B cell (primary cell): ENCODE results near the gene IL3RA. TPM values are rescaled to one million over a fixed set of nuclear protein-coding genes. Genes with fewer than 3 reads are reported as not detected.

Source experiments
- ATAC-seq: fragments of 200-7000 bp; cut with Tn5 transposase; one replicate; pipeline ENCODE4 v1.10.0; 2021; ENCODE audit warnings: low read depth, mild to moderate bottlenecking, moderate number of reproducible peaks, moderate library complexity
- CTCF ChIA-PET: fragments of 350-600 bp; sonication (Branson Sonifier 250); formaldehyde crosslinking; loops from one replicate; lab custom pipeline; 2021; ENCODE audit warnings: antibody characterized with exemption, inconsistent platforms; lab: Charles Lee
- POLR2A ChIA-PET: fragments of 350-600 bp; sonication (Branson Sonifier 250); formaldehyde crosslinking; loops from one replicate; lab custom pipeline; 2021; ENCODE audit warnings: antibody characterized with exemption; lab: Charles Lee
- DNase-seq: peaks from one replicate; pipeline ENCODE4 v3.0.0; 2013
- H2AFZ ChIP-seq: 2 replicates; pipeline ENCODE4 v1.6.1; 2012; ENCODE audit warnings: mild to moderate bottlenecking, low read depth, low read length; ENCODE audit not compliant: insufficient read depth, poor library complexity, severe bottlenecking
- H3K27ac ChIP-seq, 2 donors: 1 replicate in 1 of 2; 2 replicates in 1 of 2; pipeline ENCODE4 v1.5.1; 2012 to 2013; ENCODE audit warnings: low read length in 2 of 2, mild to moderate bottlenecking in 2 of 2, moderate library complexity in 1 of 2
- H3K27me3 ChIP-seq, 4 experiments: fragments of 200-600 bp in 1 of 4; sonication (generic) in 1 of 4; replicated peaks in 1 of 4; 1 replicate in 2 of 4; 2 replicates in 2 of 4; pipeline versions ENCODE4 v1.6.1 to v1.7.0; 2013 to 2016; ENCODE audit warnings: low read length in 3 of 4, mild to moderate bottlenecking in 2 of 4, mixed read lengths in 1 of 4, moderate library complexity in 1 of 4; ENCODE audit not compliant: insufficient read depth in 4 of 4, control insufficient read depth in 3 of 4; ENCODE audit errors: control extremely low read depth in 1 of 4
- H3K36me3 ChIP-seq, 2 experiments: replicated peaks in 1 of 2; 1 replicate in 1 of 2; 2 replicates in 1 of 2; pipeline versions ENCODE4 v1.6.1 to v1.7.1; 2013; ENCODE audit warnings: low read length in 1 of 2; ENCODE audit not compliant: insufficient read depth in 2 of 2, control insufficient read depth in 1 of 2; ENCODE audit errors: control extremely low read depth in 1 of 2, extremely low read depth in 1 of 2
- H3K4me1 ChIP-seq, 2 donors: fragments of 200-600 bp in 1 of 2; sonication (generic) in 1 of 2; 1 replicate in 1 of 2; 2 replicates in 1 of 2; pipeline versions ENCODE4 v1.5.1 to v1.6.1; 2013 to 2017; ENCODE audit warnings: low read length in 2 of 2; ENCODE audit not compliant: control insufficient read depth in 2 of 2, insufficient read depth in 2 of 2
- H3K4me2 ChIP-seq: replicated peaks from 2 replicates; pipeline ENCODE3; 2012; ENCODE audit warnings: mild to moderate bottlenecking, low read depth, low read length; ENCODE audit not compliant: poor library complexity, severe bottlenecking
- H3K4me3 ChIP-seq, 5 experiments: fragments of 200-600 bp in 1 of 5; sonication (generic) in 1 of 5; 1 replicate in 3 of 5; 2 replicates in 2 of 5; pipeline versions ENCODE4 v1.5.1 to v1.7.0; 2011 to 2016; ENCODE audit warnings: low read length in 4 of 5, mild to moderate bottlenecking in 4 of 5, low read depth in 2 of 5, control low read depth in 1 of 5, moderate library complexity in 1 of 5; ENCODE audit not compliant: insufficient read depth in 1 of 5; ENCODE audit errors: control extremely low read depth in 1 of 5, extremely low read depth in 1 of 5
- H3K79me2 ChIP-seq: fragments of 200-600 bp; sonication (generic); one replicate; pipeline ENCODE4 v1.6.0; 2016; ENCODE audit warnings: low read length; ENCODE audit not compliant: control insufficient read depth, insufficient read depth
- H3K9ac ChIP-seq: fragments of 200-600 bp; sonication (generic); 2 replicates; pipeline ENCODE4 v1.6.1; 2017; ENCODE audit warnings: mild to moderate bottlenecking, low read length, moderate library complexity
- H3K9me3 ChIP-seq, 3 donors: one replicate each; pipeline versions ENCODE4 v1.6.1 to v1.7.1; 2013; ENCODE audit warnings: low read length in 2 of 3; ENCODE audit not compliant: control insufficient read depth in 2 of 3, insufficient read depth in 1 of 3; ENCODE audit errors: control extremely low read depth in 1 of 3
- H4K20me1 ChIP-seq: 2 replicates; pipeline ENCODE4 v1.6.0; 2012; ENCODE audit warnings: mild to moderate bottlenecking, low read length; ENCODE audit not compliant: insufficient read depth, control insufficient read depth, poor library complexity, severe bottlenecking
- H3K27ac Mint-ChIP-seq: one replicate; pipeline ENCODE4 v1.8.0; 2021; ENCODE audit warnings: mixed read lengths
- H3K27me3 Mint-ChIP-seq: one replicate; pipeline ENCODE4 v1.8.0; 2021; ENCODE audit warnings: mixed read lengths
- H3K4me1 Mint-ChIP-seq: one replicate; pipeline ENCODE4 v1.8.0; 2021; ENCODE audit warnings: mixed read lengths
- H3K4me3 Mint-ChIP-seq: one replicate; pipeline ENCODE4 v1.8.0; 2021; ENCODE audit warnings: mixed read lengths
- H3K9me3 Mint-ChIP-seq: one replicate; pipeline ENCODE4 v1.8.0; 2022; ENCODE audit warnings: mixed read lengths; ENCODE audit not compliant: insufficient read depth
- EZH2 ChIP-seq: IDR thresholded peaks from 2 replicates; pipeline ENCODE4 v1.6.1; 2012; ENCODE audit warnings: borderline replicate concordance, low read depth, mild to moderate bottlenecking, moderate library complexity, low read length; ENCODE audit not compliant: insufficient read depth, poor library complexity, severe bottlenecking
- WGBS: methylation state at CpG from one replicate; pipeline ENCODE4 v1.1.5; 2013; ENCODE audit warnings: missing lambda C conversion rate; ENCODE audit not compliant: insufficient coverage; 5-methylcytosine and 5-hydroxymethylcytosine counted together
- intact Hi-C: fragments of 100-400 bp; cut with micrococcal nuclease; formaldehyde crosslinking; loops from one replicate; pipeline ENCODE4 v1.10.0; 2022
- polyA plus RNA-seq: library from polyadenylated mRNA; depleted of rRNA; stranded (reverse); fragments of >200 nt; gene quantifications from 2 replicates; pipeline ENCODE4 v1.2.3, GENCODE V29; 2012
- total RNA-seq, 2 donors: library from RNA; stranded (reverse); fragments of 120-200 nt in 1 of 2; gene quantifications; 1 replicate in 1 of 2; 2 replicates in 1 of 2; pipeline versions ENCODE4 v1.2.3 to v1.2.4, GENCODE V29; 2013 to 2022
- TF ChIP-seq, protein P1 (sequence below): fragments of 200-600 bp; IDR thresholded peaks from one replicate; pipeline ENCODE4 v1.8.0; 2022; ENCODE audit warnings: antibody characterized with exemption, mild to moderate bottlenecking

Gene IL3RA
- total and polyA plus RNA-seq, 2 donors (not counting 1 experiment from before 2014, with no cell fraction given), result 1.6 to 31.6 TPM

DNA sequence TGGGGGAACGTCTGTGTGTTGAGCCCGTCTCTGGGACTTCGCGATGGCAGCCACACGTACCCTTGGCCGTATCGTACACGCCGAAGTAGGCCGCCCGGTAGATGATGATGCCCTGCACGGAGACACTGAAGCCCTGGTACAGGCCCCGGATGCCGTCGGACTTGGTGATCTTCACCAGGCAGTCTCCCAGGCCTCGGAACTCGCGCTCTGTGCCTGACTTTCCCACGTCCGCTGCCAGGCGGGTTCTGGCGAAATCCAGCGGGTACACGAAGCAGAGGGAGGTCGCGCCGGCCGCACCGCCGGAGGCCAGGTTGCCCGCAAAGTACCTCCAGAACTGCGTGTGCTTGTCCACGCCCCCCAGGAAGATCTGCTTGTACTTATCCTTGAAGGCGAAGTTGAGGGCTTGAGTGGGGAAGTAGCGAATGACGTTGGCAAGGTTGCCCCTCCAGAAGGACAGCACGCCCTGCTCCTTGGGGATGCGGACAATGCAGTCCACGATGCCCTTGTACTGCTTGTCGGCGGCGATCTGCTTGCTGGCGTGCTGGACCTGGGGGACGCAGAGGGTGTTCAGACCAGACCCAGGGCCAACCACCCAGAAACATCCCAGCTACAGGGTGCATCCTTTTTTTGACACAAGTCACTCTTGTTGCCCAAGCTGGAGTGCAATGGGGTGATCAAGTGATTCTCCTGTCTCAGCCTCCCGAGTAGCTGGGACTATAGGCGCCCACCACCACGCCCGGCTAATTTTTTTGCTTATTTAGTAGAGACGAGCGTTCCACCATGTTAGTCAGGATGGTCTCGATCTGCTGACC is 52.8 kb downstream of the IL3RA start:
- peaks cover 77% of the 10 kb centered on the region for H4K20me1 ChIP-seq
- intact Hi-C loops, result no loop called here
- no peaks in the 10 kb centered on the region for H3K27me3 ChIP-seq
- H3K9ac ChIP-seq, result no peak overlapping the region
- H3K4me3 Mint-ChIP-seq, result no peak overlapping the region
- WGBS, result 94% methylated on average over 46 of the region's 51 CpGs
- no peaks in the 10 kb centered on the region for H3K27me3 Mint-ChIP-seq
- H3K4me2 ChIP-seq, result no peak overlapping the region
- ChIA-PET POLR2A (no interaction called here), CTCF (no interaction called here)
- peaks cover 0 to 20% (median 0%) of the 10 kb centered on the region in 3 donors for H3K9me3 ChIP-seq
- H3K79me2 ChIP-seq, result peaks cover 66% of the 10 kb centered on the region
- DNase-seq, result no peak
- H3K27ac ChIP-seq, result no peak overlapping the region
- peaks cover 17 to 22% of the 10 kb centered on the region in 2 donors for H3K4me1 ChIP-seq
- peak overlapping the region; percentile 41 for H3K27ac Mint-ChIP-seq
- TF ChIP-seq, protein P1, sequence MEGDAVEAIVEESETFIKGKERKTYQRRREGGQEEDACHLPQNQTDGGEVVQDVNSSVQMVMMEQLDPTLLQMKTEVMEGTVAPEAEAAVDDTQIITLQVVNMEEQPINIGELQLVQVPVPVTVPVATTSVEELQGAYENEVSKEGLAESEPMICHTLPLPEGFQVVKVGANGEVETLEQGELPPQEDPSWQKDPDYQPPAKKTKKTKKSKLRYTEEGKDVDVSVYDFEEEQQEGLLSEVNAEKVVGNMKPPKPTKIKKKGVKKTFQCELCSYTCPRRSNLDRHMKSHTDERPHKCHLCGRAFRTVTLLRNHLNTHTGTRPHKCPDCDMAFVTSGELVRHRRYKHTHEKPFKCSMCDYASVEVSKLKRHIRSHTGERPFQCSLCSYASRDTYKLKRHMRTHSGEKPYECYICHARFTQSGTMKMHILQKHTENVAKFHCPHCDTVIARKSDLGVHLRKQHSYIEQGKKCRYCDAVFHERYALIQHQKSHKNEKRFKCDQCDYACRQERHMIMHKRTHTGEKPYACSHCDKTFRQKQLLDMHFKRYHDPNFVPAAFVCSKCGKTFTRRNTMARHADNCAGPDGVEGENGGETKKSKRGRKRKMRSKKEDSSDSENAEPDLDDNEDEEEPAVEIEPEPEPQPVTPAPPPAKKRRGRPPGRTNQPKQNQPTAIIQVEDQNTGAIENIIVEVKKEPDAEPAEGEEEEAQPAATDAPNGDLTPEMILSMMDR, result no peak
- no peak for TF ChIP-seq EZH2
- H3K4me3 ChIP-seq, result no peak overlapping the region
- no peak for ATAC-seq
- peaks cover 2 to 63% of the 10 kb centered on the region in 2 experiments for H3K36me3 ChIP-seq
- H3K4me1 Mint-ChIP-seq, result peaks cover 27% of the 10 kb centered on the region
- no peak overlapping the region for H2AFZ ChIP-seq
- H3K9me3 Mint-ChIP-seq, result no peaks in the 10 kb centered on the region

DNA sequence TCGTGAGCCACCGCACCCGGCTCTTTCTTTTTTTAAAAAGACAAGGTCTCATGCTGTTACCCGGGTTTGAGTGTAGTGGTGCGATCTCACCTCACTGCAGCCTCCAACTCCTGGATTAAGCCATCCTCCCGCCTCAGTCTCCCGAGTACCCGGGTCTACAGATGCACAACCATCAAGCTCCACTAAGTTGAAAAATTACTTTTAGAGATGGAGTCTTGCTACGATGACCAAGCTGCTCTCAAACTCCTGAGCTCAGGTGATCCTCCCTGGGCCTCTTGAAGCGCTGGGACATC is 53.4 kb downstream of the IL3RA start:
- Histone ChIP-seq H3K9me3 (peaks cover 0 to 16% (median 0%) of the 10 kb centered on the region in 3 donors), H3K9ac (no peak overlapping the region), H3K4me2 (no peak overlapping the region), H3K27me3 (no peaks in the 10 kb centered on the region), H3K79me2 (peaks cover 71% of the 10 kb centered on the region), H3K36me3 (peaks cover 2 to 59% of the 10 kb centered on the region in 2 experiments), H3K4me1 (peaks cover 17 to 22% of the 10 kb centered on the region in 2 donors), H3K4me3 (no peak overlapping the region), H3K27ac (no peak overlapping the region), H2AFZ (no peak overlapping the region), H4K20me1 (peaks cover 82% of the 10 kb centered on the region)
- no peak for ATAC-seq
- Mint-ChIP-seq H3K27ac (no peak overlapping the region), H3K4me3 (peak overlapping the region; percentile 64), H3K4me1 (peaks cover 28% of the 10 kb centered on the region), H3K9me3 (no peaks in the 10 kb centered on the region), H3K27me3 (no peaks in the 10 kb centered on the region)
- DNase-seq, result no peak
- intact Hi-C loops, result loop anchor here (10.0 kb wide), 1 partner anchor 1135 kb away; no protein-coding TSS in a partner anchor
- ChIA-PET CTCF (no interaction called here), POLR2A (no interaction called here)
- WGBS, result 98% methylated on average over 5 of the region's 10 CpGs
- TF ChIP-seq, protein P1, result no peak
- TF ChIP-seq EZH2, result no peak
